GM12878 (cell line): ENCODE measurements around the gene CLPTM1.

Experiments used
- EP300 ChIP-seq, 2 experiments: fragments of 150-350 bp in 1 of 2; IDR thresholded peaks; 2 replicates each; pipeline ENCODE4 v1.6.1; 2011 to 2012; ENCODE audit warnings: low read depth in 2 of 2, low read length in 2 of 2, borderline replicate concordance in 1 of 2, improper control_type of control experiment in 1 of 2, inconsistent platforms in 1 of 2; ENCODE audit not compliant: control insufficient read depth in 1 of 2
- NFIC ChIP-seq: IDR thresholded peaks from 2 replicates; pipeline ENCODE4 v1.6.1; 2012; ENCODE audit warnings: low read depth, mild to moderate bottlenecking, inconsistent platforms, low read length, moderate library complexity

DNA sequence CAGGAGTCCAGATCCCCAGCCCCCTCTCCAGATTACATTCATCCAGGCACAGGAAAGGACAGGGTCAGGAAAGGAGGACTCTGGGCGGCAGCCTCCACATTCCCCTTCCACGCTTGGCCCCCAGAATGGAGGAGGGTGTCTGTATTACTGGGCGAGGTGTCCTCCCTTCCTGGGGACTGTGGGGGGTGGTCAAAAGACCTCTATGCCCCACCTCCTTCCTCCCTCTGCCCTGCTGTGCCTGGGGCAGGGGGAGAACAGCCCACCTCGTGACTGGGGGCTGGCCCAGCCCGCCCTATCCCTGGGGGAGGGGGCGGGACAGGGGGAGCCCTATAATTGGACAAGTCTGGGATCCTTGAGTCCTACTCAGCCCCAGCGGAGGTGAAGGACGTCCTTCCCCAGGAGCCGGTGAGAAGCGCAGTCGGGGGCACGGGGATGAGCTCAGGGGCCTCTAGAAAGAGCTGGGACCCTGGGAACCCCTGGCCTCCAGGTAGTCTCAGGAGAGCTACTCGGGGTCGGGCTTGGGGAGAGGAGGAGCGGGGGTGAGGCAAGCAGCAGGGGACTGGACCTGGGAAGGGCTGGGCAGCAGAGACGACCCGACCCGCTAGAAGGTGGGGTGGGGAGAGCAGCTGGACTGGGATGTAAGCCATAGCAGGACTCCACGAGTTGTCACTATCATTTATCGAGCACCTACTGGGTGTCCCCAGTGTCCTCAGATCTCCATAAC lies 49.6 kb upstream of the CLPTM1 start, which contains the start of gene APOE:
- TF ChIP-seq NFIC (no peak), EP300 (IDR thresholded peaks at IDR 0.05; ENCODE audit: borderline replicate concordance in 1 of 2, control insufficient read depth in 1 of 2, low read depth in 2 of 2, low read length in 2 of 2) (no peak)
